ENCODE measurements around the gene ETS2. TPM values are rescaled to one million over a fixed set of nuclear protein-coding genes. Genes with fewer than 3 reads are reported as not detected.

The ETS2 gene
- total RNA-seq, 3 donors from 2014 or later (not counting 1 experiment from before 2014, with no cell fraction given), result 10.6 to 36.9 (median 18.5) TPM

- WGBS (ENCODE audit: insufficient coverage), result 82% methylated on average over 5 of the region's 5 CpGs
- Mint-ChIP-seq H3K27me3 (ENCODE audit: low read depth in 2 of 2) (peaks cover 26 to 44% of the 10 kb centered on the region in 2 donors), H3K4me1 (no peaks in the 10 kb centered on the region), H3K36me3 (no peaks in the 10 kb centered on the region), H3K4me3 (no peak overlapping the region), H3K27ac (no peak overlapping the region), H3K9me3 (no peaks in the 10 kb centered on the region)
- Histone ChIP-seq H3K27me3 (ENCODE audit: control insufficient read depth, insufficient read depth, low read length) (no peaks in the 10 kb centered on the region), H3K9me3 (ENCODE audit: control insufficient read depth, insufficient read depth, low read length) (no peaks in the 10 kb centered on the region), H3K4me3 (ENCODE audit: low read length) (no peak overlapping the region), H3K27ac (ENCODE audit: low read length) (no peak overlapping the region), H3K4me1 (ENCODE audit: control insufficient read depth, insufficient read depth, low read length) (peaks cover 12% of the 10 kb centered on the region), H3K36me3 (ENCODE audit: control insufficient read depth, insufficient read depth, low read length) (no peaks in the 10 kb centered on the region)
- intact Hi-C loops (cut with micrococcal nuclease), result no loop called here
- ATAC-seq, result no peak
- TF ChIP-seq CTCF (IDR thresholded peaks at IDR 0.05), result no peak
- DNase-seq, result no peak
Observed at GRCh38 chr21:38859852-38860251, 54.1 kb downstream of the ETS2 start.

- no peaks in the 10 kb centered on the region for H3K9me3 Mint-ChIP-seq
- peaks cover 28 to 55% of the 10 kb centered on the region in 2 donors for H3K27me3 Mint-ChIP-seq (ENCODE audit: low read depth in 2 of 2)
- Histone ChIP-seq H3K36me3 (ENCODE audit: control insufficient read depth, insufficient read depth, low read length) (no peaks in the 10 kb centered on the region), H3K27me3 (ENCODE audit: control insufficient read depth, insufficient read depth, low read length) (no peaks in the 10 kb centered on the region), H3K27ac (ENCODE audit: low read length) (no peak overlapping the region), H3K4me3 (ENCODE audit: low read length) (no peak overlapping the region), H3K4me1 (ENCODE audit: control insufficient read depth, insufficient read depth, low read length) (peaks cover 12% of the 10 kb centered on the region), H3K9me3 (ENCODE audit: control insufficient read depth, insufficient read depth, low read length) (no peaks in the 10 kb centered on the region)
- H3K27ac Mint-ChIP-seq, result no peak overlapping the region
- H3K36me3 Mint-ChIP-seq, result no peaks in the 10 kb centered on the region
- ATAC-seq (no peak), DNase-seq (no peak)
- H3K4me3 Mint-ChIP-seq, result no peak overlapping the region
- no peak for TF ChIP-seq CTCF (IDR thresholded peaks at IDR 0.05)
- intact Hi-C loops (cut with micrococcal nuclease), result no loop called here
- no peaks in the 10 kb centered on the region for H3K4me1 Mint-ChIP-seq
- WGBS (ENCODE audit: insufficient coverage), result 86% methylated on average over 6 of the region's 6 CpGs
Observed at GRCh38 chr21:38861056-38861455, 55.3 kb downstream of the ETS2 start.

GRCh38 chr21:38861989-38862683, 56.4 kb downstream of the ETS2 start:
- ATAC-seq, result peak in 1 of 3 donors; percentile 62
- no peak overlapping the region for H3K4me3 ChIP-seq (ENCODE audit: low read length)
- no peaks in the 10 kb centered on the region for H3K36me3 Mint-ChIP-seq
- 6% methylated on average over 8 of the region's 8 CpGs for WGBS (ENCODE audit: insufficient coverage)
- H3K9me3 Mint-ChIP-seq, result no peaks in the 10 kb centered on the region
- H3K27me3 ChIP-seq (ENCODE audit: control insufficient read depth, insufficient read depth, low read length), result no peaks in the 10 kb centered on the region
- H3K4me1 Mint-ChIP-seq, result no peaks in the 10 kb centered on the region
- TF ChIP-seq CTCF (IDR thresholded peaks at IDR 0.05), result no peak
- no peak overlapping the region for H3K27ac Mint-ChIP-seq
- intact Hi-C loops (cut with micrococcal nuclease), result no loop called here
- peaks cover 28 to 66% of the 10 kb centered on the region in 2 donors for H3K27me3 Mint-ChIP-seq (ENCODE audit: low read depth in 2 of 2)
- H3K9me3 ChIP-seq (ENCODE audit: control insufficient read depth, insufficient read depth, low read length), result no peaks in the 10 kb centered on the region
- no peak overlapping the region for H3K4me3 Mint-ChIP-seq
- H3K4me1 ChIP-seq (ENCODE audit: control insufficient read depth, insufficient read depth, low read length), result peaks cover 12% of the 10 kb centered on the region
- H3K27ac ChIP-seq (ENCODE audit: low read length), result no peak overlapping the region
- DNase-seq, result no peak
- H3K36me3 ChIP-seq (ENCODE audit: control insufficient read depth, insufficient read depth, low read length), result no peaks in the 10 kb centered on the region

GRCh38 chr21:38863291-38863690, 57.6 kb downstream of the ETS2 start:
- H3K4me1 Mint-ChIP-seq, result no peaks in the 10 kb centered on the region
- H3K4me3 Mint-ChIP-seq, result no peak overlapping the region
- H3K4me3 ChIP-seq (ENCODE audit: low read length), result no peak overlapping the region
- peaks cover 28 to 67% of the 10 kb centered on the region in 2 donors for H3K27me3 Mint-ChIP-seq (ENCODE audit: low read depth in 2 of 2)
- intact Hi-C loops (cut with micrococcal nuclease), result no loop called here
- no peaks in the 10 kb centered on the region for H3K27me3 ChIP-seq (ENCODE audit: control insufficient read depth, insufficient read depth, low read length)
- ATAC-seq (no peak), DNase-seq (no peak)
- no peaks in the 10 kb centered on the region for H3K36me3 ChIP-seq (ENCODE audit: control insufficient read depth, insufficient read depth, low read length)
- peaks cover 12% of the 10 kb centered on the region for H3K4me1 ChIP-seq (ENCODE audit: control insufficient read depth, insufficient read depth, low read length)
- H3K36me3 Mint-ChIP-seq, result no peaks in the 10 kb centered on the region
- H3K9me3 Mint-ChIP-seq, result no peaks in the 10 kb centered on the region
- no peaks in the 10 kb centered on the region for H3K9me3 ChIP-seq (ENCODE audit: control insufficient read depth, insufficient read depth, low read length)
- no peak for TF ChIP-seq CTCF (IDR thresholded peaks at IDR 0.05)
- no peak overlapping the region for H3K27ac Mint-ChIP-seq
- 96% methylated on average over 2 of the region's 2 CpGs for WGBS (ENCODE audit: insufficient coverage)
- no peak overlapping the region for H3K27ac ChIP-seq (ENCODE audit: low read length)
